IMR-90 (cell line): ENCODE measurements around the gene BMP4. TPM values are rescaled to one million over a fixed set of nuclear protein-coding genes. Genes with fewer than 3 reads are reported as not detected.

ENCODE experiments used
- ATAC-seq: fragments of 200-7000 bp; cut with Tn5 transposase; 2 replicates; pipeline ENCODE4 v1.9.1; 2020; ENCODE audit warnings: low read depth, mild to moderate bottlenecking, moderate library complexity
- BruUV-seq: library from RNA; stranded (reverse); fragments of 400-500 nt; replicated peaks from 2 replicates; lab custom pipeline; 2021; lab: Mats Ljungman, UMichigan
- CTCF ChIA-PET: fragments of 300-600 bp; formaldehyde crosslinking; extraction: SDS; loops from one replicate; lab custom pipeline; 2021; ENCODE audit warnings: antibody characterized with exemption; lab: Yijun Ruan, JAX
- POLR2A ChIA-PET: fragments of 300-600 bp; sonication (Branson Sonifier 250); formaldehyde crosslinking; loops from one replicate; lab custom pipeline; 2022; ENCODE audit warnings: antibody characterized with exemption; ENCODE audit not compliant: unreplicated experiment; lab: Charles Lee
- DNase-seq: peaks from one replicate; pipeline ENCODE4 v3.0.0; 2013
- H2AFZ ChIP-seq: replicated peaks from 2 replicates; pipeline ENCODE3; 2013; ENCODE audit warnings: low read length, mild to moderate bottlenecking; ENCODE audit not compliant: poor library complexity
- H2AK5ac ChIP-seq: 2 replicates; pipeline ENCODE4 v1.6.1; 2013; ENCODE audit warnings: low read depth, low read length, inconsistent platforms
- H2AK9ac ChIP-seq: replicated peaks from 2 replicates; pipeline ENCODE3; 2013; ENCODE audit warnings: mild to moderate bottlenecking, low read depth, low read length, moderate library complexity; ENCODE audit not compliant: poor library complexity
- H2BK120ac ChIP-seq: 2 replicates; pipeline ENCODE4 v1.6.1; 2013; ENCODE audit warnings: low read depth, low read length, inconsistent platforms
- H2BK15ac ChIP-seq: 3 replicates; pipeline ENCODE4 v1.6.1; 2013; ENCODE audit warnings: low read depth, low read length, inconsistent platforms
- H2BK20ac ChIP-seq: 2 replicates; pipeline ENCODE4 v1.6.1; 2013; ENCODE audit warnings: low read depth, mild to moderate bottlenecking, inconsistent platforms, low read length, moderate library complexity
- H2BK5ac ChIP-seq: 2 replicates; pipeline ENCODE4 v1.6.1; 2013; ENCODE audit warnings: mild to moderate bottlenecking, low read depth, low read length, inconsistent platforms; ENCODE audit not compliant: poor library complexity, severe bottlenecking
- H3K14ac ChIP-seq: replicated peaks from 2 replicates; pipeline ENCODE4 v1.6.1; 2013; ENCODE audit warnings: low read depth, low read length, inconsistent platforms
- H3K18ac ChIP-seq: 2 replicates; pipeline ENCODE4 v1.6.1; 2013; ENCODE audit warnings: low read depth, low read length, control low read depth
- H3K23ac ChIP-seq: 2 replicates; pipeline ENCODE4 v1.6.1; 2013; ENCODE audit warnings: low read depth, low read length, inconsistent platforms
- H3K27ac ChIP-seq: 2 replicates; pipeline ENCODE4 v1.5.1; 2013; ENCODE audit warnings: mild to moderate bottlenecking, control low read depth, low read length; ENCODE audit not compliant: insufficient read depth
- H3K27me3 ChIP-seq: 2 replicates; pipeline ENCODE4 v1.6.1; 2013; ENCODE audit warnings: low read length; ENCODE audit not compliant: control insufficient read depth, insufficient read depth
- H3K36me3 ChIP-seq: 2 replicates; pipeline ENCODE4 v1.6.1; 2013; ENCODE audit warnings: low read length, mixed read lengths; ENCODE audit not compliant: control insufficient read depth, insufficient read depth
- H3K4ac ChIP-seq: 2 replicates; pipeline ENCODE4 v1.6.1; 2013; ENCODE audit warnings: low read depth, low read length, inconsistent platforms
- H3K4me1 ChIP-seq: 2 replicates; pipeline ENCODE4 v1.6.1; 2013; ENCODE audit warnings: low read length, mixed read lengths; ENCODE audit not compliant: control insufficient read depth, insufficient read depth
- H3K4me2 ChIP-seq: 2 replicates; pipeline ENCODE4 v1.6.1; 2013; ENCODE audit warnings: low read depth, mild to moderate bottlenecking, control low read depth, low read length, moderate library complexity
- H3K4me3 ChIP-seq: 2 replicates; pipeline ENCODE4 v1.5.1; 2013; ENCODE audit warnings: low read depth, mild to moderate bottlenecking, control low read depth, low read length, moderate library complexity; ENCODE audit not compliant: insufficient read depth
- H3K56ac ChIP-seq: 2 replicates; pipeline ENCODE4 v1.6.1; 2013; ENCODE audit warnings: low read length, inconsistent platforms; ENCODE audit not compliant: insufficient read depth; ENCODE audit errors: extremely low read depth
- H3K79me1 ChIP-seq, 2 experiments: 2 replicates each; pipeline ENCODE4 v1.6.1; 2013; ENCODE audit warnings: low read length in 2 of 2, inconsistent platforms in 1 of 2, low read depth in 1 of 2
- H3K9ac ChIP-seq: 2 replicates; pipeline ENCODE4 v1.6.1; 2013; ENCODE audit warnings: low read depth, low read length, control low read depth
- H3K9me1 ChIP-seq: 2 replicates; pipeline ENCODE4 v1.6.1; 2013; ENCODE audit warnings: low read length, inconsistent platforms; ENCODE audit not compliant: insufficient read depth
- H3K9me3 ChIP-seq: 2 replicates; pipeline ENCODE4 v1.6.1; 2013; ENCODE audit warnings: low read length; ENCODE audit not compliant: control insufficient read depth, insufficient read depth
- H4K20me1 ChIP-seq: 2 replicates; pipeline ENCODE4 v1.6.1; 2013; ENCODE audit warnings: low read length, inconsistent platforms; ENCODE audit not compliant: insufficient read depth
- H4K5ac ChIP-seq: 2 replicates; pipeline ENCODE4 v1.6.1; 2013; ENCODE audit warnings: mild to moderate bottlenecking, low read depth, low read length, control low read depth
- H4K8ac ChIP-seq, 2 experiments: 2 replicates each; pipeline ENCODE4 v1.6.1; 2013; ENCODE audit warnings: low read depth in 2 of 2, low read length in 2 of 2, control low read depth in 1 of 2, inconsistent platforms in 1 of 2
- H4K91ac ChIP-seq: 2 replicates; pipeline ENCODE4 v1.6.1; 2013; ENCODE audit warnings: low read depth, low read length, inconsistent platforms; ENCODE audit not compliant: insufficient read depth
- MAZ ChIP-seq: IDR thresholded peaks from 2 replicates; pipeline ENCODE4 v1.6.1; 2012; ENCODE audit warnings: low read depth, mild to moderate bottlenecking, low read length, improper control_type of control experiment, moderate library complexity, borderline replicate concordance
- RAD21 ChIP-seq: IDR thresholded peaks from 2 replicates; pipeline ENCODE4 v1.6.1; 2012; ENCODE audit warnings: low read length, improper control_type of control experiment
- RFX5 ChIP-seq: IDR thresholded peaks from 2 replicates; pipeline ENCODE4 v1.8.0; 2012; ENCODE audit warnings: low read depth, mild to moderate bottlenecking, low read length, moderate library complexity
- WGBS, 2 experiments: methylation state at CpG; one replicate each; pipeline versions ENCODE4 v1.1.5 to v1.1.7; 2013; ENCODE audit warnings: missing lambda C conversion rate in 2 of 2; ENCODE audit not compliant: insufficient read length in 1 of 2; ENCODE audit errors: extremely low coverage in 2 of 2; 5-methylcytosine and 5-hydroxymethylcytosine counted together
- dilution Hi-C: fragments of 300-500 bp; cut with HindIII; formaldehyde crosslinking; loops from one replicate; pipeline ENCODE4 v1.14.3; 2018; ENCODE audit warnings: low sequenced_read_pairs; ENCODE audit not compliant: unreplicated experiment
- in situ Hi-C: fragments of 300-500 bp; cut with MboI; formaldehyde crosslinking; loops from 3 replicates; pipeline ENCODE4 v1.14.3; 2019; ENCODE audit warnings: low sequenced_read_pairs, inconsistent platforms, mixed read lengths
- intact Hi-C: fragments of 100-400 bp; cut with micrococcal nuclease; formaldehyde crosslinking; loops from 2 replicates; pipeline ENCODE4 v1.10.0; 2022
- polyA plus RNA-seq, 3 experiments: library from polyadenylated mRNA; depleted of rRNA; stranded (reverse); fragments of >200 nt; gene quantifications; 2 replicates each; pipeline ENCODE4 v1.2.3, GENCODE V29; 2012; ENCODE audit warnings: low replicate concordance in 1 of 3
- total RNA-seq: library from RNA; depleted of rRNA; stranded (reverse); fragments of >200 nt; gene quantifications from 2 replicates; pipeline ENCODE4 v1.2.3, GENCODE V29; 2012

The BMP4 gene
- total and polyA plus RNA-seq, 2 of the 4 experiments (the other 2 are of a cell fraction), result 3.4 to 4.2 TPM

DNA sequence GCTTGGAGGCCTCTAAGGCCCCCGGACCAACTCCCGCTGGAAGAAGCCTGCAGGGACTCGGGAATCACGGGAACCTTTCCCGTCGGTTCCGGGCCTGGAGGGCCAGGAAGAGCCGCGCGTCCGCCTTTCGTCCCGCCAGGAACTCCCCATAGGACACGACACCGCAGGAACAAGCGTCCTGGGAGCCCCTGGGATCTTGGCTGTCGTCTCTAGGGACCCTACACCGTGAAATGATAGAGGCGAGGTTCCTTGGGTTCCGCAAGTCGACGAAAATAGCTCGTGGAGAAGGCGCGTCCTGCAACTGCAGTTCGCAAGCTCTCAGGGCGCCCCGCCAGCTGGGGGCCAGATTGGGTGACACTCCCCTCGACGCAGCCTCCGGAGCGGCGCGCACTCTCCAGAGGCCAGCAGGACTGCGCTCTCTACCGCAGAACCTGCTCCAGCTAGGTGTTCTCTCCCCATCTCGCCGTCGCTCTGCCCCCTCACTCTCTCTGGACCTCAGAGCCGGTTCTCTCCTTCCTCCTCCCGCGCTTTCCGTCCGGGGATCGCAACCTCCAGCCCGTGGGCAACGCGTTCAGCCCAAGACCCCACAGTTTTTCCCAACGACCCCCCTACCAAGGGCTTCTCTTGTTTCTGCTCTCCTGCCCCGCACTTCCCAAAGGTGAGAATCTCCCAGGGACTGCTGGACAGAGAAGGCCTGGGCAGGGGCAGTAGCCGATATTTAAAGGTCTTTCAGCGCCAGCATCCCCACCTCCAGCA lies 776 bp downstream of the BMP4 start:
- peaks cover 24% of the 10 kb centered on the region for H3K27me3 ChIP-seq
- H3K23ac ChIP-seq, result peak overlapping the region; percentile 92
- H3K4me2 ChIP-seq, result peak overlapping the region; percentile 26
- H2AK5ac ChIP-seq, result no peak overlapping the region
- peak overlapping the region; percentile 37 for H2AK9ac ChIP-seq
- H3K56ac ChIP-seq, result peak overlapping the region; percentile 11; the same call in 1 of the 2 replicates
- intact Hi-C loops, result loop anchor here (1.0 to 2.0 kb wide), 4 partner anchors 153 to 523 kb away; no protein-coding TSS in a partner anchor
- no peak overlapping the region; the same call in 1 of the 2 replicates for H4K5ac ChIP-seq
- H4K20me1 ChIP-seq, result no peaks in the 10 kb centered on the region
- no peak overlapping the region; the same call in 1 of the 2 replicates for H2BK20ac ChIP-seq
- peak overlapping the region; percentile 32 for H2BK120ac ChIP-seq
- peak overlapping the region; percentile 91 for H2AFZ ChIP-seq
- peaks cover 19% of the 10 kb centered on the region; the same call in 1 of the 2 replicates for H3K36me3 ChIP-seq
- WGBS, 2 experiments, result 2% methylated on average over 40 of the region's 52 CpGs; no CpG with 5 or more reads in 1 of the 2 experiments
- no peak overlapping the region for H2BK15ac ChIP-seq
- H3K9me1 ChIP-seq, result no peaks in the 10 kb centered on the region
- dilution Hi-C loops, result no loop called here
- H3K18ac ChIP-seq, result peak overlapping the region; percentile 70; the same call in 1 of the 2 replicates
- BruUV-seq, result no TSS peak
- POLR2A ChIA-PET, result interaction anchor here (1.7 kb wide), 1 partner anchor 219 kb away, joined by 4 read pairs; no protein-coding TSS in a partner anchor
- in situ Hi-C loops, result loop anchor here (10.0 kb wide), 1 partner anchor 421 kb away; no protein-coding TSS in a partner anchor
- peak overlapping the region; percentile 58 for H3K4me3 ChIP-seq
- peak overlapping the region; percentile 14 to 50; a peak in 2 of 4 replicates for H4K8ac ChIP-seq
- peak overlapping the region; percentile 44; the same call in 1 of the 2 replicates for H4K91ac ChIP-seq
- TF ChIP-seq RFX5, result no peak
- no peak for TF ChIP-seq RAD21
- 0 out of 2 replicates have a peak, but pooled peaks have one; percentile 7 for TF ChIP-seq MAZ
- peak overlapping the region; percentile 58 for H3K4ac ChIP-seq
- H2BK5ac ChIP-seq, result no peak overlapping the region
- H3K14ac ChIP-seq, result peak overlapping the region; percentile 83
- peak overlapping the region; percentile 69 for H3K9ac ChIP-seq
- H3K79me1 ChIP-seq, result peaks cover 0 to 9% of the 10 kb centered on the region in 2 experiments; a peak in 2 of 4 replicates
- DNase-seq (no peak), ATAC-seq (no peak)
- no peaks in the 10 kb centered on the region for H3K9me3 ChIP-seq
- CTCF ChIA-PET, result interaction anchor here (1.4 kb wide), 1 partner anchor 373 kb away, joined by 4 read pairs; no protein-coding TSS in a partner anchor
- H3K27ac ChIP-seq, result peak overlapping the region; percentile 96
- H3K4me1 ChIP-seq, result no peaks in the 10 kb centered on the region
